Mammary epithelial cell (primary cell): ENCODE data around the gene BTBD7.

Source experiments
- CTCF ChIP-seq, 2 donors: IDR thresholded peaks in 1 of 2; conservative IDR thresholded peaks in 1 of 2; 2 replicates each; pipeline ENCODE4 v1.5.1; 2011 to 2012; ENCODE audit warnings: inconsistent platforms in 2 of 2, low read length in 2 of 2, mild to moderate bottlenecking in 2 of 2, control low read depth in 1 of 2, low read depth in 1 of 2; ENCODE audit not compliant: insufficient read depth in 1 of 2; ENCODE audit errors: extremely low read depth in 1 of 2
- EZH2 ChIP-seq: IDR thresholded peaks from 2 replicates; pipeline ENCODE4 v1.6.1; 2012; ENCODE audit warnings: low read length, inconsistent platforms, borderline replicate concordance

- TF ChIP-seq CTCF (conservative IDR thresholded peaks at IDR 0.05 in 1 of 2, IDR thresholded peaks at IDR 0.05 in 1 of 2; ENCODE audit: extremely low read depth in 1 of 2, insufficient read depth in 1 of 2, low read depth in 1 of 2, low read length in 2 of 2) (no peak), EZH2 (no peak)
Measured at GRCh38 chr14:93200553-93200952, 132.3 kb downstream of the BTBD7 start.
